Measurements from ENCODE around the gene KRR1.

Gene KRR1

DNA sequence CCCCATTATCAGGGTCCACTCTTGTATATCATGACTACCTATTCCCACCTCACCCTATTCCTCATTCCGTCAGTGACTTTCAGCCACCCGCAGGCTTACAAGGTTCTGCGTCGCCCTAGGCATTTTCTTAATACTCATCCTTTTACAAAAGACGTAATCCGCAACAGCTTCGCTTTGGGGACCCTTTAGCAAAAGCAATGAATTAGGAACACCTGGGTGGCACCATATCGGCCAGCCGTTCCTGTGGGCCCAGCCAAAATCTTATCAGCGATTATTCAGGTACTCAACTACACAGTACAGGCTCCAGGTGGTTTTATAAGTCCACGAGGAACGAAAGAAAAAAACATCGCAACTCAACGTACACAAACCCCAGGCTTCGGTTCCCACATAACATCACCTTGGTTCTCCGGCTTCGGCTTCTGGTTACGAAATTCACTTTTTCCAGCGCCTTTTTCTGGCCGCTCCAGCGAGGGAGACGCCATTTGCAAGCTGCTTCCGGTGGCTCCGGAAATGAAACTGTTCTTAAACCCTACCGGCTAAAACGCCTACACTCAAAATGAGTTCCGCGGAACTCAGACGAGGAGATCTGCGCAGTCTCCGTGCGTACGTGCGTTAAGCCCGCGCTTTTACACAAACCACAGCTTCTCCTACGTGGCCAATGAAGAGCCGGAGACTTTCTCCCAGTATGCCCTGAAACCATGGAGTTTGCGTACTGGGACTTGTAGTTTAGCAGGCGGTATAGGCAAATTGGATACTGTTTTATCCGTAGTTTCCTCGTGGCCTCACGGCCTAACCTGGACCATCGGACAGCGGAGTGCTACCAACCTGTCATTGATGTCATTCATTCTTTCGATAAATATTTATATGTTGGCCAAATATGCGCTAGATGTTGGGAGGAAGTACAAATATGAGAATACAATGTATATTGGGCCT, at the start of gene KRR1:
Gene KRR1 (minus strand): TSS at position 494 of the 933 bp plus-strand sequence. CDS start 12 bp downstream, at position 482.
- TF ChIP-seq, protein P1, sequence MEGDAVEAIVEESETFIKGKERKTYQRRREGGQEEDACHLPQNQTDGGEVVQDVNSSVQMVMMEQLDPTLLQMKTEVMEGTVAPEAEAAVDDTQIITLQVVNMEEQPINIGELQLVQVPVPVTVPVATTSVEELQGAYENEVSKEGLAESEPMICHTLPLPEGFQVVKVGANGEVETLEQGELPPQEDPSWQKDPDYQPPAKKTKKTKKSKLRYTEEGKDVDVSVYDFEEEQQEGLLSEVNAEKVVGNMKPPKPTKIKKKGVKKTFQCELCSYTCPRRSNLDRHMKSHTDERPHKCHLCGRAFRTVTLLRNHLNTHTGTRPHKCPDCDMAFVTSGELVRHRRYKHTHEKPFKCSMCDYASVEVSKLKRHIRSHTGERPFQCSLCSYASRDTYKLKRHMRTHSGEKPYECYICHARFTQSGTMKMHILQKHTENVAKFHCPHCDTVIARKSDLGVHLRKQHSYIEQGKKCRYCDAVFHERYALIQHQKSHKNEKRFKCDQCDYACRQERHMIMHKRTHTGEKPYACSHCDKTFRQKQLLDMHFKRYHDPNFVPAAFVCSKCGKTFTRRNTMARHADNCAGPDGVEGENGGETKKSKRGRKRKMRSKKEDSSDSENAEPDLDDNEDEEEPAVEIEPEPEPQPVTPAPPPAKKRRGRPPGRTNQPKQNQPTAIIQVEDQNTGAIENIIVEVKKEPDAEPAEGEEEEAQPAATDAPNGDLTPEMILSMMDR (IDR thresholded peaks at IDR 0.05; ENCODE audit: low read depth, low read length, missing control alignments), result no peak
- peak within 1 kb of the TSS; percentile 77 for H3K4me3 ChIP-seq (replicated peaks; ENCODE audit: low read depth, low read length)
- DNase-seq (ENCODE audit: extremely low read depth, low read depth), result peak; percentile 97

DNA sequence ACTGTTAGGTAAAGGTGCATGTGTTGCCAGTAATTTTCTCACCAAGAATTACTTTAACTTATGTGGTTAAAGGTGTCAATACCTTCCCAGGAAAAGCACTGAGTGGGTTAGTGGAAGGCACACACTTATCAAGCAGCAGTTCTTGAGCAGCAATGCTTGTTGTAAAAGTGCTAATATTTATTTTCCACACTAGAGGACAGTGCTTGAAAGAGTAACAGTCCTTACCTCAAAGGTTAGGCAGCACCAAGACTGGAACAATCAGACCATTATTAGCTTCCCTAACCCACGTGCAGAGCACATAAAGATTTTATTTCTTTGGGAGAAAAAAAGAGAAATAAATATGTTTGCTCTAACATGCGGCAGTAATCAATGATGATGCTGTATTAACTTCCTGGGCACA, 48.8 kb upstream of the KRR1 start:
- TF ChIP-seq, protein P1 (IDR thresholded peaks at IDR 0.05; ENCODE audit: low read depth, low read length, missing control alignments), result peak; percentile 45
- H3K4me3 ChIP-seq (replicated peaks; ENCODE audit: low read depth, low read length), result no peak overlapping the region
- peak; percentile 41 for DNase-seq (ENCODE audit: extremely low read depth, low read depth)

DNA sequence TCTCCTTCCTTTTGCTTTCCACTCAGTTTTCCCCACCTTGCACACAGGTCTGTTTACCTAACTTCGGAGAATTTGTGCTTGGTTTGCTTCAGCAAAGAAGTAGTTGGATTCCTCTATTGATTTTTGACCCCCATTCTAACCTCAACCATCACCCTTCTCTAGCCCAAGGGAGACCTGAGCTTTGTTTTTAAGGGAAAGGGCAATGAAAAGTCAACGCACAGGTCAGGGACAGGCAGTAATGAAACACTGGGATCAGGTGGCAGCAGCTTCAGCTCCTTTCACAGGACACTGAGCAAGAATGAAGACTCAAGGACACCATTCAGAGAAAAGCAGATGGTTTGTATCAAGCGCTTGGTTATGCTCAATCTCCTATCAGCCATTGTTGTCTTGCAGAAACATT, 46.9 kb upstream of the KRR1 start:
- TF ChIP-seq, protein P1 (IDR thresholded peaks at IDR 0.05; ENCODE audit: low read depth, low read length, missing control alignments), result no peak
- H3K4me3 ChIP-seq (replicated peaks; ENCODE audit: low read depth, low read length), result no peak overlapping the region
- DNase-seq (ENCODE audit: extremely low read depth, low read depth), result no peak

DNA sequence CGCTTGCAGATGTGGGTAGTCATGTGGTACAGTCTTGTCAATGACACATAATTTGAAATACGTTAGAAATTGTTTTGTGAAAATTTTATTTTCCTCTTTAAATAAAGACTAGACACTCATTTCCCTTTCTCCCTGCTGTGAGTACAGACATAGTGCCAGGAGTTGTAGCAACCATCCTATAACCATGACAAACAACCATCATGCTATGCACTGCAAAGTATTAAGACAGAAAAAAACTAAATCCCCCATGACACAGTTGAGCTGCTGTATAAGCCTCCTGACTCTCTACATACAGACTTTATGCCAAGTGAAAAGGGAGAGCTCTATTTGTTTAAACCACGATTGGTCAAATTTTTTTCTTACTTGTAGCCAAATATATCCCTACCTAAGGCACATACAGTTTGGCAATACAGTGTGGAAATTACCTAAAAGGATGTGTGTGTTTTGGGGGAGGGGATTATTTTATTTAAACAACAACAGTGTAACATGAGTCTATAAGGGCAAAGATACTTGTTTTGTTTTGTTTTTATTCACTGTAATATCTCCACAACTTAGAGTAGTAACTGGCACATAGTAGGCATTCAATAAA, 45.0 kb upstream of the KRR1 start:
- DNase-seq (ENCODE audit: extremely low read depth, low read depth), result no peak
- no peak overlapping the region for H3K4me3 ChIP-seq (replicated peaks; ENCODE audit: low read depth, low read length)
- TF ChIP-seq, protein P1 (IDR thresholded peaks at IDR 0.05; ENCODE audit: low read depth, low read length, missing control alignments), result no peak

DNA sequence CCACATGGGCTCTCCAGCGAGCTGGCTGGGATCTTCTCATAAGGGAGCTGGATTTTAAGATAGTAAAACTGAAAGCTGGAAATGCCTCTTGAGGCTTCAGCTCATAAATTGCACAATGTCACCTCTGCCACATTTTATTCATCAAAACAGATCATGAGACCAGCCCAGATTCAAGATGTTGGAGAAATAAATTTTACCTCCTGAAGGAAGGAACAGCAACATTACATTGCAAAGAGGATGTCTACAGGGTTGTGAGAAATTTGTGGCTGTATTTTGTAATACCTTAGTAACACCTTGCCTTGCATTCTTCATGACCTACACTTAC, 43.1 kb upstream of the KRR1 start:
- DNase-seq (ENCODE audit: extremely low read depth, low read depth), result no peak
- no peak overlapping the region for H3K4me3 ChIP-seq (replicated peaks; ENCODE audit: low read depth, low read length)
- TF ChIP-seq, protein P1 (IDR thresholded peaks at IDR 0.05; ENCODE audit: low read depth, low read length, missing control alignments), result no peak

DNA sequence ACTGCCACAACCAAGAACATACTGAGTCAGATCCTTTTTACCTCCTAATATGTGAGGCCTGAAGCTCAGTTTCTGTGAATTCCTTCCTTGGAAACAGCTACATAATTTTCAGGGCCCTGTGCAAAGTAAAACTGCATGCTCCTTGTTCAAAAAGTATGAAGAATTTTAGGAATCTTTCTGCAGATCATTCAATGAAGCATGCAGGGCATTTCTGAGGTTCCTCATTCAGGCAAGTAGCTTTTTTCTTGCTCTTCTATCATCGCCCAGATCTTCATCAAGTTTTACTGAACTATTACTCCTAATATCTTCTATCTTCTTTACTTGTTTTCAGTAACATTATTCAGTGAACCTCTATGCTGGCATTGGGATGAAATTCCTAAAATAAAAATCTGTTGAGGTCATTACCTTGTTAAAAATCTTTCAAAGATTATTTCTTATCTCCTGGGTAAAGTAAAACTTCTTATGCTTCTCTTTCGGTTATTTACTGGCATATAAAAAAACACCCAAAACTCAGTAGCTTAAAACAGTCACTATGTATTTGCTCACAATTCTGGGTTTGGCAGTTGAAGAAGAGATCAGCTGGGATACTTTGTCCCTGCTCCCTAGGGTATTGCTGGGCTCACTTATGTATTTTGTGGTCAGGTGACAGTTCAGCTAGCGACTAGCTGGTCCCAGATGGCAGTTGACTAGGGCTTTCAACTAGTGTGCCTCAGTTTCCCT, 42.6 kb upstream of the KRR1 start:
- H3K4me3 ChIP-seq (replicated peaks; ENCODE audit: low read depth, low read length), result no peak overlapping the region
- DNase-seq (ENCODE audit: extremely low read depth, low read depth), result no peak
- TF ChIP-seq, protein P1 (IDR thresholded peaks at IDR 0.05; ENCODE audit: low read depth, low read length, missing control alignments), result no peak
